NCI-H345 treated with DMSO at 0.1 percent for 48 hours (cell line): ENCODE results near the gene SMYD2.

Experiments
- DNase-seq: peaks from one replicate; lab custom pipeline; 2025; ENCODE audit not compliant: unreplicated experiment; lab: John Stamatoyannopoulos, UW

SMYD2 gene

DNA sequence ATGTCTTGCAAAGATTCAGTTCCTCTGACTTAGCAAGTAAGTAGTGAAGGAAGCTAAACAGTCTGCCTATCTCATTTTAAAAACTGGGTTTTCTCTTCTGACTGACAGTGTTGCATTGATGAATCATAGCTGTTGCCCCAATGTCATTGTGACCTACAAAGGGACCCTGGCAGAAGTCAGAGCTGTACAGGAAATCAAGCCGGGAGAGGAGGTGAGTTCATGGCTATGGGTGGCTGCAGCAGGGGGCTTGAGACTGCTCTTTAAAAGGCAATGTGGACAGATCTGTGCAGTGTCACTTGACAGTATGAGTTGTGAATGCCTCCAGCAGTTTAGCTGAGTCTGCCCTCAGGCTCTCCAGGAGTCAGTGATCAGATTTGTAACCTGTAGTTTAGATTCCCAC is 46.6 kb downstream of the SMYD2 start:
- no peak for DNase-seq

- peak; percentile 76 for DNase-seq
These were observed 48.0 kb downstream of the SMYD2 start for GRCh38 chr1:214328770-214329469.

- DNase-seq, result no peak
These were observed 48.7 kb downstream of the SMYD2 start for GRCh38 chr1:214329470-214330220.

GRCh38 chr1:214330222-214330621 is 49.3 kb downstream of the SMYD2 start:
- no peak for DNase-seq

GRCh38 chr1:214330715-214331114 is 49.8 kb downstream of the SMYD2 start:
- no peak for DNase-seq

DNA sequence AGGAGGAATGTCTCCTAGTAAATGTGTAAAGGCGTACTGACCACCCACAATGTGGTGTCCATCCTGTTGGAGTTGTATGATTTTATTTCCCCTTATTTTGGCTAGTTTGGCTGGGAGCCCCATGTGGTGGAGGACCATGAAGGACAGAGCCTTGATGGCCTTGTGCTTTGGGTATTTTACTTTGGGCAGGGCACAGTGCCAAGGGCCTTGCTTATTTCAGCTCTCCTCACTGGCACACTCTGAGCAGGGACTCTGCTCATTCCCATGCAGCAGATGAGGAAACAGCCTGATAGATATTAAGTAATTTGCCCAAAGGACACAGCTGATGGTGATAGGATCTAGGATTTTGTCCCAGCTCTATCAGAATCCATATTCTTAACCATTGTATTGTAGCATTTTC is 50.2 kb downstream of the SMYD2 start:
- no peak for DNase-seq

GRCh38 chr1:214331827-214332423 is 51.0 kb downstream of the SMYD2 start:
- peak; percentile 13 for DNase-seq

- DNase-seq, result no peak
These were observed 52.2 kb downstream of the SMYD2 start for GRCh38 chr1:214332946-214333798.

DNA sequence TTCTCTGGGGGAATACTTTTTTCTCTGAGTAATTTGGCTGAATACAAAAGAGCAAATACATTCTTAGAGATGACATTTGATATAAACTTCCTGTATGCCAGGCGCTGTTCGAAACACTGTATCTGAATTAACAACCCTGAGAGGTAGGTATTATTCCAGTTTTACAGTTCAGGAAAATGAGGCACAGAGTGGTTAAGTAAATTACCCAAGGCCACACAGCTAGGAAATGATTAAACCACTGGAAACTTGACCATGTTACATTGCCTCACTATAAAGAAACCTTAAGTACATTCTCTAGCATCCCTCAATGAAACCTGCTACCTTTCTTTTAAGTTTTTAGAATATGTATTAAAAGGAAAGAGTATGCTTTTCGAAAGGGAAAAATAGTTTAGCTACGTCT is 54.6 kb downstream of the SMYD2 start:
- DNase-seq, result no peak

- DNase-seq, result no peak
These were observed 56.1 kb downstream of the SMYD2 start for GRCh38 chr1:214337015-214337414.

- DNase-seq, result no peak
These were observed 56.6 kb downstream of the SMYD2 start for GRCh38 chr1:214337511-214337910.

GRCh38 chr1:214338212-214338611 is 57.3 kb downstream of the SMYD2 start:
- no peak for DNase-seq

DNA sequence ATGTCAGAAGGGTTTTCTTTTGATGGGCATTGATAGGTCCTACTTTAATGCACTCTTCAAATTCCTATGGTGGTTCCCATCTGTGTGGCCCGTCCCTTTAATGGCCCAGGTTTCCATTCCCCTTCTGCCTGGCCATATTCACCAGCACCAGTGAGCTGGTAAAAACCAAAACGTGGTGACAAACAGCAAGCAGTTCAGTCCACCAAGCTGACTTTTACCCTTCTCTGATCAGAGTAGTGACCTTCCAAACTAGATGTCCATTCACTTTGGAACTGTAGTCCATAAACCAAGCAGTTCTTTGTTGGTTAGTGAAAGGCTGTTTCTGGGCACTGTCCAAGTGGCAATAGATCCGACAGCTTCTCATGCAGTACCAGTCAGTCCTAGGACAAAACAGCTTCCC is 60.5 kb downstream of the SMYD2 start:
- no peak for DNase-seq

- no peak for DNase-seq
These were observed 61.0 kb downstream of the SMYD2 start for GRCh38 chr1:214341932-214342331.

DNA sequence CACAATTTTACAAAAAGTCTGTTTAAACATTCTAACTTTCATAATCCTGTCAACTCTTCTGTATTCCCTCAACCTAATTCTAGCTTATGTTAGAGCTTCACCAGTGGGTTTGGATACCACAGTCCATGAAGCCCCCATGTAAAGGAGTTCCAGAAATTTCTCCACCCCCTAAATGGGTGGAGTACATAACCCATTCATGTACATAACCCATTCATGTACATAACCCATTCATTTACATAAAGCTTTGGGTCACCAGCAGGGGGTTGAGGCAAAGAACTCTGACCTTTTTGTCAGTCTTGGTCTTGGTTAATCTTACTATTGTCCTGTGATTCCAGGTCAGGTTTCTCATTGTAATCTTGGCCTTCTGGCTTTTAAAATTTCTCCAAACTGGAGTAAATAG is 61.6 kb downstream of the SMYD2 start:
- DNase-seq, result no peak

- DNase-seq, result no peak
These were observed 63.9 kb downstream of the SMYD2 start for GRCh38 chr1:214344897-214345296.

- DNase-seq, result no peak
These were observed 68.0 kb downstream of the SMYD2 start for GRCh38 chr1:214349008-214349407.

DNA sequence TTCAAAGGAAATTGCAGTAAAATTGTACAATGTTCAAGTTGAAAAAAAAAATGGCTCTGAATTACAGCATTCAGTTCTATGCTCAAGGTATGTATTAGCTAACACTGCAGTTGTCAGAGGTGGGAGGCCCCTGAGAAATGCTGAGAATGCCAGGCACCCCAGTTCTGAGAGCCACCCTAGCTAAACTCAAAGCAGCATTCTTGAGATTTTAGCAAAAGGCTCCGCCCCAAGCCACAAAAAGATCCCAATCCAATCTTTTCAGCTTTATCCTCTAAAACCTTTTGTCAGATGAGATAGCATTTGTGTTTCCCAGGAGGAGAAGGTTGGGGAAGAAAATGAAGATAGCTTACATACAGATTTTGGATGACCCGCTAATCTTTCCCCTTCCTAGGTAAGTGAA is 68.8 kb downstream of the SMYD2 start:
- no peak for DNase-seq

DNA sequence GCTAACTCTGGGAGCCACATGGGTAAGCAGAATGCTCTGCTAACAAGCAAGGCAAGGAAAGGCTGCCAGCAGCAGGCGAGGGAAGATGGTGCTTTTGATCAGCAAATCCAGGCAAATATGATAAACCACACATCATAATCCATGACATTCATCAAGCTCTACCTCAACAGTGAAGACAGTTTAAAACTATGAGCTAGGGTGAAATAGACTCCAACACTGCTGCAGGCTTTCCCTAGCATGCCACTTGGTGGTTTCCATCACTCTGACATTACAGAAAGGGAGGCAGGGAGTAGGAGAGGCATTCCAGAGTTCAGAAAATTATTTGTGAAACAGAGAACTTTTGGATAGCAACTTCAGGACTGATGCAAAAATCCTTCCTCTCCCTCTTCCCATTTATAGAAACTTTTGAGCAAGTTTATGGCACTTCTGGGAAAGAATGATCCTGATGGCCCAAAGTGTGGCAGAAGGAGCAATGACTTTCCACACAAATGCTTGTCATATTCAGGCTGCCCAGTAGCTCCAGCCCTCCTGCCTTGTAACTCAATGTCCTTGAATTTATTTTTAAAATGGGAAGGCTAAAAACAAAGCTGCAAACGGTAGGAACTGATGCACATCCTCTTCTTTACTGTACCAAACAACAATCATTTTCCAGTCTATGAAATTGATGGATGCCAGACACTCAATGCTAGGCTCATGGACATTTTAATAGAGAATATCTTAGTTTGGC is 70.8 kb downstream of the SMYD2 start:
- DNase-seq, result no peak

GRCh38 chr1:214352838-214353237 is 71.9 kb downstream of the SMYD2 start:
- DNase-seq, result no peak
